Measurements from ENCODE around the gene DNAH5.

Gene DNAH5

DNA sequence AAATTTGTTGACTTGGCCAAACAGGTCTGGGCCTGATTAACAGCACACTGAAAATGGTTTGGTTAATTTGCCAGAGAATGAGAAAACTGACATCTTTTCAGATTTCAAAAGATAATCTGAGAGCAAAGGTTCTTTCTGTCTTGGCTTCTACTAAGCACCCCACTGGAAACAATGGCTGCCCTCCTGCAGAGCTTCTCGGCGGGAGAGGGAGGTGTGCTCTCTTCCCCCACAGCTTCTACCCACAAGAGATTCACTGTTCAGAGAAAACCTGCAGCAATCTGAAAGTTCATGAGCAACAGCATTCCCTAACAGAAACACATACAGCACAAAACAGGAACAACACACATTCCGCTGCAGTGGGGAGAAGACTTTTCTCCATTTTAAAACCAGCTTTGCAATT, 3.0 kb downstream of the DNAH5 start:
- DNase-seq, result no peak

DNA sequence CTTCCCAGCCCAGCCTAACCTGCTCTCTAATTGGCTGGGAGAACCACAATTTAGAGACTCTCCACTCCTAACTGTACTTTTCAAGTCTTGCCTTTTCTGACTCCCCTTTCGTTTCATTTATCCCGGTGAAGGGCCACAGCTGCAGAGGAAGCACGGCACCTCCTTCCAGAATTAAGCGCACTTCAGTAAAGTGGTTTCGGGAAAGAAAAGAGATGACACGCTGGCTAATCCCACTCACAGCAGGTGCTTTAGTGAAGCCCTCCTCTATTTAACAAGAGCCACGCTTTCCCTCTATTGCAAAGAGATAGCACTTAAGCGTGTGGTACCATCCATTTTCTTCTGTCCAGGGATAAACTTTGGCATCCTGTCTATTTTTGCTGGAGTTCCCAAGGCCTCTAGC, 4.8 kb downstream of the DNAH5 start:
- no peak for DNase-seq

DNA sequence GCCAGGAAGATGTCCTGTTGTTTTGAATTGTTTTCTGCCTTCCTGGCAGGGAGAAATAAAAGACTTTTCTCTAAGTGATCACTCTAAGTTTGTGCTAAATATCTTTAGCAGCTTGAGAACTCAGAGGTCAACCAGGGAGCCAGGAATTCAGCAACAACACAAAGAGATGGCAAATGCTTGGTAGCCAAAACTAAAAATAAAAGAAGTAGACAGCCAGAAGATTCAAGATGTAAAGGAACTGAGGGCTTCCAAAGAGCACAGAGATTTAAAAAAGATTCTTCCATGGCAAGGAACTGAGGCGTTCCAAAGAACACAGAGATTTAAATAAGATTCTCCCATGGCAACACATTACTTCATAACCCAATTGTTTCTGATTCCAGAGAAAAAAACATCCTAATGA, 9.6 kb downstream of the DNAH5 start:
- no peak for DNase-seq

DNA sequence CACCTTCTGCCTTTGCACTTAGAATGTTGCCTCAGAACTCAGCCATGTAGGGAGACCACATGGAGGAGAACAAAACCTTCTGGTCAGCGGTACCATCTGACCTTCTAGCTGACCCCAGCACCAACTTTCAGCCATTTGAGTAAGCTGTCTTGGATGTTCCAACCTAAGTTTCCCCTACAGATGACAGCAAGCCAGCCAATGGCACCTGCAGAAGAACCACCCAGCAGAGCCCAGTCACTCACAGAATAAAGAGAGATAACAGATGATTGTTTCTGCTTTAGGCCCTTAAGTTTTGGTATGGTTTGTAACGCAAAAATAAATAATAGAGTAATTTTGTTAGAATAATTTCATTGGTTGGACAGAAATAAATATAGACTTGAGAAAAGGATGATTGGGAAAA, 10.4 kb downstream of the DNAH5 start:
- DNase-seq, result no peak

DNA sequence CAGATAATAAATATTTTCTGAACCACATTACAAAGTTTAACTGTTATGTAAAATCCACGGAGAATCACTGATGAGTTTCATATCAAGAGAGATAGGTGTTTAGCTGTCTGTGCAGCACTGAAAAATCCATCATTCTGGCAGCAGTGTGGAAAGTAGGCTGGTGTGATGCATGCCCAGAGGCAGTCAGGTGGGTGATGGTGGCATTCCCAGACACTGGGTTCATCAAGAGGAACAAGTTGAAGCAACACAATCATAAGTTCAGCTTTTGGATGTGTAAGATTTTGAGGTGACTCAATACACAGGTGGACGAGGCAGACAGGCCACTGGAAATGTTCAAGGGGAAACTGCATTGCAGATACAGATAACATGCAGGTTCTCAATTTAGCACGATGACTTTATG, 11.9 kb downstream of the DNAH5 start:
- no peak for DNase-seq

DNA sequence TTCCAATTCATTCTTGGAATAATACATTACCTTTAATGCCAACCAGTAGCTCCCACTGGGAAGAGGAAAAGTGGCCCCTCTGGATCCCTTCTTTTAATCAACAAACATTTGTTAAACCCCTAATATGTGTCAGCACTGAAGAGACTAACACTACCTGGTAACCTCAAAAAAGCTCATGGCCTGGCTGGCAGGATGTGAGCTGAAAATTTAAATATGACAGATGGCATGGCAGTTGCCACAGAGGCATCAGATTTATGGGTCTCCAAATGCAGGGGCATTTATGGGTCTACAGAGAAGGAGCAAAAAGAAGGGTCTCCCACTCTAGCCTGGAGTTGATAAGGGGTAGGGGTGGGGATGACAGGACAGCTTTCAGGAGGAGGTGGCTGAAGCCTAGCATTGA, 12.5 kb downstream of the DNAH5 start:
- no peak for DNase-seq

DNA sequence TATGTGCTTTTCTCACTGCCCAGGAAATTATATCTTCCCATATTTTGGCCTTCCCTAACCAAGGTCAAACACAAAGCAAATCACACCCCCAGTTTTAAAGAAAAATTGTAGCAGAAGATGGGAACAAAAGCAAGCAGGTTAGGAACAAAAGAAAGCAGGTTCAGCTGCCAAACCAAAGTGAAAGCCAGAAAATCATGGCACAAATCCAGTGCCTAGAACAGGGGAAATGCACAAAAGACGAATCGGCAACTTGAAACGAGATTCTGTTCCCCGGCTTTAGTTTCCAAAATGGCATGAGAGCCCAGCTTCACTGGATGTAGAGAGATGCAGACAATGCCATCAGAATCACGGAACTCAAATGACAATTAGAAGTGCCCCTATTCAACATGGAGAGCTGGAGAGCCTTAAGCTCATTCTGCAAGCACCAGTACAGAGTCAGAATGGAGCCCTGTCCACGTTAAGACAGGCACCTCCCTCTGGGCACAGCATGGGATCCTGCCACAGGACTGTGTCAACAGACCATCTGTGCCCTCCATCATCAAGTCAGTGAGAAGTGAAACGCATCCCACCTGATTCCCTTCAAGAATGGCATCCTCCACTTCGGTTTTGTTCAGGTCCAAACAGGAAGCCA, 13.8 kb downstream of the DNAH5 start:
- no peak for DNase-seq

DNA sequence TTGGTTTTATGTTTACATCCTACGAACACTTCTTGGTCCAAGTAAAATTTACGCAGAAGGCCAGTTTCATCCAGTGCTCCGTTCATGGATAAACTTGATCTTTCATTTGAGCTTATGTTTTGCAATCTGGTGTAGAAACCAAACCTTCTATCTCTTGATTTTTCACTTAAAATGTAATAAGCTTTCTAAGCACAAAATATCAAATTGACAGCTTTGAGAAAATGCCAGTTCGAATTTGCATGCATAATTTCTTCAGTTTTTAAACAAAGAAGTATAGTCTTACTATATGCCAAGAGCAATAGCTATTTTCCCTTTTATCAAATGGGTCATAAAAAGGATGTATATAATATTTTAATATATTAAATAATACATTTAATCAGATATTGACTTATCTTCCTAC, 17.8 kb downstream of the DNAH5 start:
- no peak for DNase-seq

DNA sequence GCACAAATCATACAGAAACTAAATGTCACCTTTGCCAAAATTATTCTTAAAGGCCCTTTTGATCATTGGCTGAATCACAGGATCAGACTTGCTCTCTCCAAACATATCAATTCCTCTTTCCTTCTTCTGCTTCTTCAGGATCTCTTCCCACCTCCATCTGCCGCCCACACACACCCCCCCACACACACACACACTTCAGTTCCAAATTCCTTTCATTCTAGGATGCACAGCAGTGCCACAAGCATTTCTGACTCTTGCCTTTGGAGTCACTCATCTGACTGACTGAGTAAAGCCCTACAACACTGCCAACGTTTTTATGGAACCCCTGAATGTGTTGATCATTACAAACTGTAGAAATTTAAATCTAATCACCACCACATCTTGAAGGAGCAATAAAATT, 22.9 kb downstream of the DNAH5 start:
- DNase-seq, result no peak

DNA sequence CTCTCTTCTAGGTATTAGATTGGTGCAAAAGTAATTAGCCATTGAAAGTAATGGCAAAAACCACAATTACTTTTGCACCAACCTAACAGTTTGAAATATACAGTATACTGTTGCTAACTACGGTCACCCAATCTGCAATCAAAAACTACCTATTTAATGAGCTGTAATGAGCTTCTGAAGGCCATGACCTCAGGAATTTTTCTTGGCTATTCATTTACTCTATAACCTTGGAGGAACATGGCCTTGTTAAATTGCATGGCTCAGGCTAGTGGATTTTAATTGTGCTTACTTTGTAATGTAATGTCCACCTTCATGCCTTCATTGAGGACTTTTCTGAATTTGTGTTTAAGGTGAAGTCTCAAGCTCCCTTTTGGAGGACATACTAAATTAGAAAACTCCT, 24.7 kb downstream of the DNAH5 start:
- no peak for DNase-seq

DNA sequence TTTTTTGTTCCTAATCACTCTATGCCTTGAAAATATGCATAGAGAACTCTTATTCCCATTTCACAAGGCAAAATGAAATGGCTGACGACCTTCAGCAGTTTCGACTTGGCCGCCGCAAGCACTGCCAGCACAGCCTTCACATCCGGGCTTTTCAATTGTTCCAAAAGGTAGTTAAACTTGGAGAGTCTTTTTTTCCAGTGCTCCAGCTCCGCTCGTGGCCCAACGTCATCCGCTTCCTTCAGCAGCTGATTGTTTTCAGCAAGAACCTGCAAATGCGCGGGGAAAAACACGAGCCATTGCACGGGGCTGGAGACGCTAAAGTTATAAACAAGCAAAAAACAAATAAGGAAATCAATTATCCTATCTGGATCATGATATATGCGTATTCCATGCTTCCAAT, 25.4 kb downstream of the DNAH5 start:
- DNase-seq, result no peak

DNA sequence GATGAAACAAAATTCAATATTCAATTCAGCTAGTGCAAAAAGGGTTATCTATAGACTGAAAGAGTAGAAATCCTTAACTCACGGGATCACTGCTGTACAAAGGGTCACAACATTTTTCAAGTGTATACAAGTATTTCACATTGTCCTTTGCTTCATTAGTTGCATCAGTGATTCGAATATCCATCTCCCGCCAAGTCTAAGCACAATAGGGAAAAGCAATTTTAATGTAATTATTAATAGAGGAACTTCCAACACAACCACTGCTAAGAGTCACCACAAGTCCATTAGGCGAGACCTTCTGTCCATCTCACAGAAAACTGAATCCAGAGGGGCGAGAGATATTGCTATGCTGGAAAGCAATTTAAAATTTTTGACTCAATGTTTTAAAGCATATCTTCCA, 27.4 kb downstream of the DNAH5 start:
- no peak for DNase-seq

DNA sequence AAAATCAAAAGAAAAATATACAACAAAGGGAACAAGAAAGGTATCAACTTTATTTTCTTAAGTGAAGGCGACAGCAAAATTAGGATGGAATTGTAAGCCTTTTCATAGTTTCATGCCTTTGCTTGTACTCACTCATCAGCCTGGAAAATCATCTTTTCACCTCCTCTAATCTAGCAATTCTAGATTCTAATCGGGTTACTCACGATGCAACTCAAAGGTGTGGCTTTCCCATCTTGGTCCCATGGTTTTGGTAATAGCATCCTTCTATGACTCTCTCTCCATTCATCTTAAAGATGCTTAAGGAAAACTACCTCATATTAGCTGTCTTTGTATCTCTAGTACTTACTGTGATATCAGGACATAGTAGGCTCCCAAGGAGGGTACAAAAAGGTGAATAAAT, 30.5 kb downstream of the DNAH5 start:
- DNase-seq, result no peak

DNA sequence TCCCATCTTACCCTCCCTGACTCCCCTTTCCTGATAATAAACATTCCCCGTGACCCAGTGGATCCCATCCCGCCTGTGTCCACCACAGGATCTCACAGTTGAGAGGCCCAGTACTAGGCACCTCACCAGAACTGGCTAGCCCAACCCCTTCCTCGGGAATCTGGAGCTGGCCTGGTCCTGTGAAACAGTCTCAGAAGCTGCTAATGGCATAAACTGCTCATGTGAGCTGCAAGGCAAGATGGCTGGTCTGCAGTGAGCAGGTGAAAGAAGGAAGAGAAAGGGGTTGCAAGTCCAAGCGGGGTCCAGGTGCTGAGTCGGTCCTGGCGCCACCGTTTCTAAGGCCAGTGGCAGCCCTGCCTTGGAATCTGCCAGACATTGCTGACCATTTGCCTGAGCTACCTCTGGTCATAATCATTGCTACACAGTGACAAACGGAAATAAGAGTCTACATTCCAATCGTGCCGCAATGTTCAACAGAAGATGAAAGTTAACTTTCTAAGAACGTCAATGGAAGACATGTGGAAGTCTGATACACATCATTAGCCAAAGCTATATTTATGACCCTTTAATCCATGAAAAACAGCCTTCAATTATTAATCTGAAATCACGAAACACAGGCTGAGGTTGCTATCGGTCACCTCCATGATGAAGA, 33.7 kb downstream of the DNAH5 start:
- no peak for DNase-seq

DNA sequence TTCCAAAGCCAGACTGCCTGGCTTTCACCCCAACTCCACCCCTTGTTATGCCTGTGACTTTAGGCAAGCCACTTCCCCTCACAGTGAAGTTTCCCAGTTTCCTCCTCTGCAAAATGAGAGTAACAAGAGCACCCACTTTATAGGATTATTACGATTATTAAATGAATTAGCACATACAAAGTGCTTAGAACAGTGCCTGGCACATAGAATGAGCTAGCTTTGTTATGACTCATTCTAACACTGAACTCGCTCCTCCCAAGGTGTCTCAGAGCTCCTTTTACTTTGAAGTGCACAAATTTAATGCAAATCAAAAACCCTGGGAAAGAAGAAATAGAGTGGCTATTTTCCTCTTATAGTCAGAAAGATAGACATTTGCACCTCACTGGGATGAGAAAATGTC, 34.3 kb downstream of the DNAH5 start:
- DNase-seq, result no peak

DNA sequence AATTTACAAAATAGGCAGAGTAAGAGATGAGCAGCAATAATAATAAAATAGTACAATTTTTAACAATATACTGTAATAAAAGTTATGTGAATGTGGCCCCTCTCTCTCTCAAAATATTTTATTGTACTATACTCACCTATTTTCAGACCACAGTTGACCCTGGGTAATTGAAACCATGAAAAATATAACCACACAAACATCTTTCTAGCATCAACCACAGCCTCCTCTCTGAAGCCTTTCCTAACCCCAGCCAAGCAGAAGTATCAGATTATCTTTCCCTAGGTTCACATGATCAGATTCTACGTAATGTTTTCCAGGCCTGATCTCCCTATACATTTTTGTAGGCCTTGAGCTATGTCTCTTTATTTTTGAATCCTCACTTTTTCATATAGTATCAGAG, 35.2 kb downstream of the DNAH5 start:
- DNase-seq, result no peak

DNA sequence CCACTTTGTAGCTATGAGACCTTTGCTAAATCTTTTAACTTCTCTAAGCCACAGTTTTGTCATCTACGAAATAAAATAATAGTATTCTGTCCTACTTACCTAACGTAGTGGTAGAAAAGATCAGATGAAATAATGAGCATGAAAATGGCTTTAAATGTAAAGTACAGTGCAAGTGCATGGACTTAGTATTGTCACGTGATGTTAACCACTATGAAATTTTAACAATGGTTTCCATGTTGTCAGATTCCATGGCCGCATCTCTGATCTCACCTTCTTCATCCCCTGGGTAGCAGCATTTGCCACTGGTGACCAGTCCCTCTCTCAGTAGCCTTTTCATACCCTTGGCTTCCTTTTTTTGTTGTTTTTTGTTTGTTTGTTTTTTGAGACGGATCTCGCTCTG, 45.9 kb downstream of the DNAH5 start:
- DNase-seq, result no peak

DNA sequence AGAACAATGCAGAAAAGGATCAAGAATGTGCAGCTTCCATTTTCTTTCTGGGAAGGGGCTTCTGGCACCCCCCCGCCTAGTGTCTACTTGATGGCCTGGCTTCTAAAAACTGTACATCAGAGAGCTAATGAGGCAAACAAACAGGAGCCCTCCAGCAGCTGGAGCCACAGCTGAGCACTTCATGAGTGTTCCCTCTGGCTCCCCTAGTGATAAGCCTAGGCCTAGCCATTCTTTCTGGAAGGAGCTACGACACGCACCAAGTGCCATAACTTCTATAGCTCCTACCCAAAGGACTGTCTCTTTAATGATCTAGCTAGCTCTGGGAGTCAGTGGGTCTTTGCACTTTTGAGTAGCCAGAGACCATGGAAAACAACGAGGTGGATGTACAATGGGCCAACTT, 66.1 kb downstream of the DNAH5 start:
- no peak for DNase-seq

DNA sequence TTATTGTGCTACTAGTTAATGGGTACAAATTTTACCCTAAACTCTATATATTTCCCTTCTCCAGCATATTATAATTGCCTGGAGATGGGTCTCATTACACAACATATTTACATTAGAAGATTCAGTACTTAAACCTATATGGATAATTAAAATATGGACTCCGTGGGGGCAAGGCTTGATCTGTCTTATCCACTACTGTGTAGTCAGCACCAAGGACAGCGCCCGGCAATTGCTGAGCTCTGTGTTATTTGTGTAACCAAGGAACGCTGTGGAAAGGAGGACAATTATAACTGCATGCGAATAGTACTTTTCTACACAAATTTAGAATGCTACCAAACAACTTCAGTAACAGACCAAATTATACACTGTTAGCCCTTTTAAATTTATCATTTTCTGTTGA, 77.7 kb downstream of the DNAH5 start:
- no peak for DNase-seq

DNA sequence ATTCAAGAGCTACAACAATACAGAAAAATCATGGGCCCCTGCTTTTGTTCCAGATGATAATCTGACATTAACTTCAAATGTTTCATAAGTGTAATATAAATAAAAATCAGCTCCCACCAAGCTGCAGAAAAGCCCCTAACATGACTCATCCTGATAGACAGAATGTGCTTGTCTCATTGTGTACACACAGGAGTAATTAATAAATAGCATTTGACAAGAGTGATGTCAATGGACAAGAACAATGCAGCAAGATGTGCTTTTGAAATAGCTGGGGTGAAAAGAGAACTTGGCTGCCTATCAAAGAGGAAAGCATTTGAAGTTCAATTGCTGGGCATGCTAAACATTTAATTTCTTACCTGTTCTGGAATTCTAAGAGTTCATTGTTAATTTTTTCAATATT, 79.2 kb downstream of the DNAH5 start:
- DNase-seq, result no peak

DNA sequence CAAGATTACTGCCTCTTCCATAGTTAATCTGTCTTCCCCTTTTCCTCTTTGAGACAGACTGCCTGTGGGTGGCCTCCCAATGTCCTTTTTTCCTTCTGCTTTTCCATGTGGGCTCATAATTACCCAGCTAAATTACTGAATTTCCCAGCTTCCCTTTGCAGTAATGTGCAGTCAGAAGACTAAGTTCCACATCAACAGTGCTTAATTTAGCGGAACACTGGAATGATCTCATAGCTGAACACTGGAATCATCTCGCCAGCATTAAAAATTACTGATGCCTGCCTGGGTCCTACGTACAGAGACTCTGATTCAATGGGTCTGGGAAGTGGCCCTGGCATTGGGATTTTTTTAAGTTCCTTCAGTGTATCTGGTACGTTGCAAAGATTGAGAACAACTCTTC, 84.3 kb downstream of the DNAH5 start:
- no peak for DNase-seq

DNA sequence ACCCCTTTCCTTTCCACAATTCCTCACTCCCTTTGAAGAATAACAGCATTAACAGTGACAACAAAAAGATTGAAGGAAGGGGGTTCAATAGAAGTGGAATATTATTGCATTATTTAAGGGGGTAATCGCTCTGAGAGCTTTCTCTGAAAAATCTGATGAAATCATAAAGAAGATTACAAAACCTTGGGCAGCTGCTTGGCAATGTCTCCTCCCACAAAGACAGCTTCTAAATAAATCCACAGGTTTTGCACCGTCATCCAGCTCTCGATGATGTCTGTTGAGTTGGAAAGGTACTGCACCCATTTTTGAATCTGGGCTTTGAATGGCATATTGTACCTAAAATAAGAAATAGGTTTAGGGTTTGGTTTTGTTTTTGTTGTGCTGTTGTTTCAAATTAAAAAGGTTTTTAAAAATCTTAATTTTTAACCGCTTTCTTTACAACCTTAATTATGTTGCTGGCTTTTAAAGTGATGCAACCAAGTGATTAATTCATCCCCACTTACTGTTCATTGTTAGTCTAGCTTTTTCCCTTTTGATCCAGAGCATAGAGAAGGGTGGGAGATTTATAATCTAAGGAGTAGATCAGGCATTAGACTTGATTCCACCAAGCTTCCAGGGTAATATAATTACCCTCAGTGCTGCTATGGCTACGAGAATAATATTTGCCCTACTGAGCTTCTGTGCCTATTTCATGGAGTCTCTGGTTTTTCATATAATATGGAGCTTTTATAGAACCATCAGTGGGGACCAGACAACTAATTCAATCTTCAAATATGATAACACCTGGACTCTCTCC, 85.0 kb downstream of the DNAH5 start:
- no peak for DNase-seq

DNA sequence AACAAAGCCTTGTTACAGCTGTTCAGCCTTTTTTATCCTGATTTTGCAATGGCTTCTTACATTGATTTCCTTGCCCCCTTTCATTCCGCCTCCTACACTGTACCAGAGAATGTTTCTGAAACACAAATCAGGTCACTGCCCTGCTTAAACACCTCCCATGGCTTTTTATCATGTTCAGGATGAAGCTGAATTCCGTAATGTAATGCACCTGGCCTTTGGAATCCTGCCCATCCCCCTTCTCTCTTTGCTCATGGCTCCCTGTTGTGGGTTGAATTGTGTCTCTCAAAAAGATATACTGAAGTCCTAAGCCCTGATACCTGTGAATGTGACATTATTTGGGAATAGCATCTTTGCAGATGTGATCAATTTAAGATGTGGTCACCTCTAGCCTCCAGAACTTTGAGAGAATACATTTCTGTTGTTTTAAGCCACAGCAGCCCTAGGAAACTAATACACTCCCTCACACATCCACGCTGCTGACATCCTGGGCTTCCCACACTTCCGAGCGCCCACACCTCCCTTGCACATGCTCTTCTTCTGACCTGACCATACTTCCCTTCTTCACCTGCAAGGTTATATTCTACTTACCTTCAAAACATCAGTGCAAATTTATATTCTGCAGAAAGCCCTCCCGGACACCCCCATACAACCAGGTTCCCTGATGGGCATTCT, 101.2 kb downstream of the DNAH5 start:
- DNase-seq, result no peak

DNA sequence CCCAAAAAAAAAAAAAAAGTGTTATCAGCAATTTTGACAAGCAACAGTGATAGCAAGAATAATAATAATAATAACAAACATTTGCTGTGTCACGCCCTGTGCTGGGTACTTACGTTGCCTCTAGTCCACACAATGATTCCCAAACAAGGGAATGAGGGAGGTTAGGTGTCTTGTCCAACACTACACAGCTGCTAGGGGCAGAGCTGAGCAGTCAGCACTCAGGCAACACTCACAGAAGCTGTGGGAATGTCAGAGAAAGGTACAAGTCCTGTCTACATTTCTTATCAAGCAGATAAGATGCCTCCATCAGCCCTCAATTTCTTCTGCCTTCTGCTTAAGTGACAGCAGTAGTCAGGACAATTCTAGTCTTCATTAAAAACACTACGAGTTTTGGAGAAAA, 111.0 kb downstream of the DNAH5 start:
- no peak for DNase-seq
